ENCODE measurements around the gene CCNI.

Gene CCNI

DNA sequence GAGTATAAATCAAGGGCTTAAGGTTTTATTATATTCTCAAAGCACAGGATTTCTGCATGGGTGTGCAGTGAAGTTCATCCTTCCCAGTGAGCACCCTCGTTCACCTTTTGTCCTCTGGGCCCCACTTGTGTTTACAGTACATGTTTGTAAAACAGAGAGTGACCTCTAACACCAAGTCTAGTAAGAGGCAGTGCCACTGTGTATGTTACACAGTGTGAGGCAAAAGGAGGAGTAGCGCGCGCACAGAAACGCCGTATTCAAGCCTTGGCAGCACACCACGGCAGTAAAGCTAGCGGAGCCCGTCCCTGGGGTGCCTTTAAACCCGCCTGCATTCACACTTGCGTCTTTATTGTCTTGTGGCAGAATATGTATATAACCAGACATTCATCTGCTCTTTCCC, 51.9 kb downstream of the CCNI start:
- no peak for DNase-seq (ENCODE audit: low read depth, low spot score)
- H3K4me3 ChIP-seq (ENCODE audit: low read depth, low read length): no peak overlapping the region
- TF ChIP-seq, protein P1, sequence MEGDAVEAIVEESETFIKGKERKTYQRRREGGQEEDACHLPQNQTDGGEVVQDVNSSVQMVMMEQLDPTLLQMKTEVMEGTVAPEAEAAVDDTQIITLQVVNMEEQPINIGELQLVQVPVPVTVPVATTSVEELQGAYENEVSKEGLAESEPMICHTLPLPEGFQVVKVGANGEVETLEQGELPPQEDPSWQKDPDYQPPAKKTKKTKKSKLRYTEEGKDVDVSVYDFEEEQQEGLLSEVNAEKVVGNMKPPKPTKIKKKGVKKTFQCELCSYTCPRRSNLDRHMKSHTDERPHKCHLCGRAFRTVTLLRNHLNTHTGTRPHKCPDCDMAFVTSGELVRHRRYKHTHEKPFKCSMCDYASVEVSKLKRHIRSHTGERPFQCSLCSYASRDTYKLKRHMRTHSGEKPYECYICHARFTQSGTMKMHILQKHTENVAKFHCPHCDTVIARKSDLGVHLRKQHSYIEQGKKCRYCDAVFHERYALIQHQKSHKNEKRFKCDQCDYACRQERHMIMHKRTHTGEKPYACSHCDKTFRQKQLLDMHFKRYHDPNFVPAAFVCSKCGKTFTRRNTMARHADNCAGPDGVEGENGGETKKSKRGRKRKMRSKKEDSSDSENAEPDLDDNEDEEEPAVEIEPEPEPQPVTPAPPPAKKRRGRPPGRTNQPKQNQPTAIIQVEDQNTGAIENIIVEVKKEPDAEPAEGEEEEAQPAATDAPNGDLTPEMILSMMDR (IDR thresholded peaks at IDR 0.05; ENCODE audit: low read depth, low read length): no peak
- in situ Hi-C loops (cut with HindIII; ENCODE audit: low sequenced_read_pairs): no loop called here

DNA sequence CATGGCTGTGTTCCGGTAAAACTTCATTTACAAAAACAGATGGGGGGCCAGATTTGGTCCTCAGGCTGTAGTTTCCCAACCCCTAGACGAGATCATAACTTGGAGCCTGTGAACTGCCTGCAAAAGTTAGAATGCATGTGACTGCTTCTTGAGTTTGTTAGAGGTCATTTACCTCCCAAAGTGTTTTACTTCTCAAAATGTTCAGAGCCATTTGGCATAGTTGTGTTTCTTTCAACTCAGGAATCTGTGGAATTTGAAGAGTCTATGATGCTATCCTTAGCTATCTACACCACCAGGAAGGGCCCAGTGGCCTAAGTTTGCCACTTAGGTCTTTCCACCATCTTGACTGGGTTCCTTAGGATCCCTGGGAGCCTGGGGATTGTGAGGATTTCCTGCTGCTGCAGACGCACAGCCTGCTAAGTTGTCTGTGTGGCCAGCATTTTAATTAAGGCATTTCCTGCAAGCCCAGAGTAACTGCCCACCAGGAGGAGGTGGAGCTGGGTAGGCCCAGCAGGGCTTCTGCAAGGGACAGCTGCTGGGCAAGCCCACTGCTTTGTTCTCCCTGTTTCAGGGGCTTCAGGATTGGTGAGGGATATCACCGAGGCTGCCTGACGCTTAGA, 53.1 kb downstream of the CCNI start:
- TF ChIP-seq, protein P1 (IDR thresholded peaks at IDR 0.05; ENCODE audit: low read depth, low read length): peak; percentile 26
- peak; percentile 85 for DNase-seq (ENCODE audit: low read depth, low spot score)
- H3K4me3 ChIP-seq (ENCODE audit: low read depth, low read length): no peak overlapping the region
- in situ Hi-C loops (cut with HindIII; ENCODE audit: low sequenced_read_pairs): no loop called here

DNA sequence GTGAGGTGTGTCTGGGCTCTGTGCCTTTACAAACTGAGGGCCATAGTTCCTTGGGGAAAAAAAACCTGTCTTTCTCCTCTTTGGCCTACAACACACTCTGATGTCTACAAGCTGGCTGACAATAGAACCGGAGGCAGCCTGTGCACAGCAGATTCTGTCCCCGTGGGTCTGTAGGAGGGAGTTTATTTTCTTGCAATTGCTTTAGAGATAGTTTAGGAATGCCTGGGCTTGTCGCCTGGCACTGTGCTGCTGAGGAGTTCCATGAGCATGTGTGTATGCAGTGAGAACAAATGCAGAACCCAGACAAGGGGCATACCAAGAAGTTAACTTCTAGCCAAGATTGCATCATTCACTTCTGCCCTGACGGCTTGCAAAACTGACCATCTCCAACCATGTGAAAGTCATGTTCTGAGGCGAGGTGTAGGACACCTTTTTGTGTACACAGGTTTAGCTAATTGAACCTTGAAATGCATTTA, 54.1 kb downstream of the CCNI start:
- H3K4me3 ChIP-seq (ENCODE audit: low read depth, low read length): no peak overlapping the region
- TF ChIP-seq, protein P1 (IDR thresholded peaks at IDR 0.05; ENCODE audit: low read depth, low read length): no peak
- DNase-seq (ENCODE audit: low read depth, low spot score): peak; percentile 82
- in situ Hi-C loops (cut with HindIII; ENCODE audit: low sequenced_read_pairs): no loop called here

DNA sequence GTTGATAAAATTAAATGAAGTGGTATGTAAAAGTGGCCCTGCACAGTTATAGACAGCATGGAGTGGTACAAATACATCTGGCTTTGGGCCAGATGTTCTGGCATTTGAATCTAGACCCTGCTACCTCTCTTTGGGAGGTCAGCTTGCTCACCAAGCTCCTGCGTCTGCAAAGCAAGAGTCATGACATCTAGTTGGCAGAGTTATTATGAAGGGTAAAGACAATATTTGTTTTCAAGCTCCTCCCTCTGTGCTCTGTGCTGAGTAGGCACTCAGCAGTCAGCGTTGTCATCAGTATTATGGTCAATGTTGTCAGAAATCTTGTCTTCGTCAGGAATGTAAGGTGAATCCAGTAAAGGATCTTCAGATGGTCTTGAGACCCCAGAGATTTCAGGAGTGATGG, 55.8 kb downstream of the CCNI start:
- in situ Hi-C loops (cut with HindIII; ENCODE audit: low sequenced_read_pairs): no loop called here
- DNase-seq (ENCODE audit: low read depth, low spot score): no peak
- TF ChIP-seq, protein P1 (IDR thresholded peaks at IDR 0.05; ENCODE audit: low read depth, low read length): no peak
- H3K4me3 ChIP-seq (ENCODE audit: low read depth, low read length): no peak overlapping the region

DNA sequence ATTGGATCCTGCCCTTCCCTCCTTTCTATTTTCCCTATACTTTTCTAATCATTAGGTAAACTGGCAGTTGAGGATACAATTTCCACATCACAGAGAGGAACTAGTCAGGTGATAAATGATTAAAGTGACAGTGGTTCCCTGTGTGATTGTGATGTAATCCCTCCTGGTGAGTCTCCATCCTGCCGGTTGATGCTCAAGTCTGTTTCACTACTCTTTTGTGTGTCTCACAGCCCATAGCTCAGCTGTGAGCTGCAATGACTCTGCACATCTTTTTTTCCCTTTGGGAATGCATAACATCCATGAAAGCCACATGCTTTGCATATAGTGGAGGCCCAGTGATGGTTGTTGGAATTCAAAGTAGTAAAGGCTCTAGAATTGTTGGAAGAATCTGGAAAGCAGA, 60.4 kb downstream of the CCNI start:
- in situ Hi-C loops (cut with HindIII; ENCODE audit: low sequenced_read_pairs): no loop called here
- peak; percentile 84 for DNase-seq (ENCODE audit: low read depth, low spot score)
- H3K4me3 ChIP-seq (ENCODE audit: low read depth, low read length): no peak overlapping the region
- TF ChIP-seq, protein P1 (IDR thresholded peaks at IDR 0.05; ENCODE audit: low read depth, low read length): no peak

DNA sequence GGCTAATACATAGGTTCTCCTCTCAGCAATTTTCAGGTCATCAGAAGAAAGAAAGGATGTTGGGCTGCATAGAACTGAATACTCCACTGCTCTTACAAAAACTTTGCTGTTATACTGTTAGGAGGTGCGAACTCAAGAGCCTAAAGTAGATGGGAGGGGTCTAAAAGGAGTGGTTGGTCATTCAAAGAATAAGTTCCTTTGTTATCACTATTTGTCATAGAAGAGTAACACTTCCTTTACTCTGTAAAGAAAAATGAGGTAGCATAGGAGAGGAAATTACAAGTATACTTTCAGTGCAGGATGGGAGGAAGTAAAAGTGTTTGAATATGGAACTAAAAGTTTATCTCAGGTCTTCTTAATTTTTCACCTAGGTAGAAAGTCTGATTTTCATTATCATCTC, 61.5 kb downstream of the CCNI start:
- TF ChIP-seq, protein P1 (IDR thresholded peaks at IDR 0.05; ENCODE audit: low read depth, low read length): no peak
- in situ Hi-C loops (cut with HindIII; ENCODE audit: low sequenced_read_pairs): no loop called here
- no peak for DNase-seq (ENCODE audit: low read depth, low spot score)
- no peak overlapping the region for H3K4me3 ChIP-seq (ENCODE audit: low read depth, low read length)

Data from astrocyte of the spinal cord (primary cell).